Adrenal gland (tissue), 5 donors: ENCODE data around the gene SLC4A3.

ENCODE experiments used
- CTCF ChIP-seq, 6 experiments: fragments of 450-650 bp in 4 of 6; fragments of 200-600 bp in 2 of 6; sonication (generic) in 1 of 6; IDR thresholded peaks; 1 replicate in 5 of 6; 2 replicates in 1 of 6; pipeline versions ENCODE4 v1.5.1 to v1.8.0; 2016 to 2021; ENCODE audit warnings: antibody characterized with exemption in 6 of 6, mild to moderate bottlenecking in 2 of 6, moderate library complexity in 1 of 6
- POLR2A ChIP-seq, 2 donors: fragments of 450-650 bp; IDR thresholded peaks; one replicate each; pipeline ENCODE4 v1.6.1; 2017; ENCODE audit warnings: antibody characterized with exemption in 2 of 2, mild to moderate bottlenecking in 2 of 2, moderate library complexity in 1 of 2
- donor health status: DM: no; HTN: no; CAD: no.

- TF ChIP-seq CTCF (IDR thresholded peaks at IDR 0.05), result no peak
- no peak for TF ChIP-seq POLR2A (IDR thresholded peaks at IDR 0.05)
Measured at GRCh38 chr2:219637842-219638185, 10.4 kb downstream of the SLC4A3 start.
